Prostate gland (tissue), 2 donors: Measurements from ENCODE around the gene BCL7C. TPM values are rescaled to one million over a fixed set of nuclear protein-coding genes. Genes with fewer than 3 reads are reported as not detected.
"Not testable (repeated sequence)": the region's sequence is repeated elsewhere in the genome, so short reads cannot be mapped to it uniquely, and the experiment has no call there.

Experiments used
- DNase-seq: peaks from one replicate; pipeline ENCODE4 v3.0.0-alpha.2; 2019; ENCODE audit warnings: low spot score
- H3K27ac ChIP-seq, 2 donors: fragments of 200-600 bp; sonication (generic); 2 replicates each; pipeline ENCODE4 v1.5.1; 2017 to 2019
- H3K27me3 ChIP-seq: fragments of 200-600 bp; sonication (generic); replicated peaks from 2 replicates; pipeline ENCODE4 v1.5.1; 2019; ENCODE audit not compliant: insufficient read depth
- H3K36me3 ChIP-seq, 2 donors: fragments of 200-600 bp; sonication (generic); 1 replicate in 1 of 2; 2 replicates in 1 of 2; pipeline versions ENCODE4 v1.5.1 to v1.8.1; 2017 to 2019
- H3K4me1 ChIP-seq: fragments of 200-600 bp; sonication (generic); replicated peaks from 2 replicates; pipeline ENCODE4 v1.5.1; 2019
- H3K4me3 ChIP-seq, 2 donors: fragments of 200-600 bp; sonication (generic); 2 replicates each; pipeline ENCODE4 v1.5.1; 2017 to 2019
- H3K9me3 ChIP-seq: fragments of 200-600 bp; sonication (generic); 2 replicates; pipeline ENCODE4 v1.5.1; 2017
- POLR2A ChIP-seq: fragments of 450-650 bp; IDR thresholded peaks from one replicate; pipeline ENCODE4 v1.6.1; 2016; ENCODE audit warnings: antibody characterized with exemption, mild to moderate bottlenecking
- POLR2AphosphoS5 ChIP-seq: sonication (generic); formaldehyde crosslinking; IDR thresholded peaks from one replicate; pipeline ENCODE4 v1.6.1; 2017; ENCODE audit warnings: antibody characterized with exemption
- WGBS: methylation state at CpG from one replicate; pipeline ENCODE4 v1.1.5; 2018; 5-methylcytosine and 5-hydroxymethylcytosine counted together
- intact Hi-C: fragments of 100-400 bp; cut with DNase I; formaldehyde crosslinking; loops from one replicate; pipeline ENCODE4 v1.14.2; 2022
- total RNA-seq, 2 donors: library from RNA; depleted of rRNA; stranded (reverse); fragments of >200 nt; gene quantifications; one replicate each; pipeline ENCODE4 v1.1.0, GENCODE V29; 2016
- TF ChIP-seq, protein P1 (sequence below), 4 experiments: fragments of 200-600 bp in 2 of 4; fragments of 450-650 bp in 2 of 4; sonication (generic) in 2 of 4; IDR thresholded peaks; 1 replicate in 3 of 4; 2 replicates in 1 of 4; pipeline ENCODE4 v1.5.1; 2016 to 2019; ENCODE audit warnings: antibody characterized with exemption in 4 of 4, mild to moderate bottlenecking in 2 of 4, moderate library complexity in 2 of 4

The BCL7C gene
- total RNA-seq, result 10 to 100 TPM; 54.2 to 54.8 TPM

DNA sequence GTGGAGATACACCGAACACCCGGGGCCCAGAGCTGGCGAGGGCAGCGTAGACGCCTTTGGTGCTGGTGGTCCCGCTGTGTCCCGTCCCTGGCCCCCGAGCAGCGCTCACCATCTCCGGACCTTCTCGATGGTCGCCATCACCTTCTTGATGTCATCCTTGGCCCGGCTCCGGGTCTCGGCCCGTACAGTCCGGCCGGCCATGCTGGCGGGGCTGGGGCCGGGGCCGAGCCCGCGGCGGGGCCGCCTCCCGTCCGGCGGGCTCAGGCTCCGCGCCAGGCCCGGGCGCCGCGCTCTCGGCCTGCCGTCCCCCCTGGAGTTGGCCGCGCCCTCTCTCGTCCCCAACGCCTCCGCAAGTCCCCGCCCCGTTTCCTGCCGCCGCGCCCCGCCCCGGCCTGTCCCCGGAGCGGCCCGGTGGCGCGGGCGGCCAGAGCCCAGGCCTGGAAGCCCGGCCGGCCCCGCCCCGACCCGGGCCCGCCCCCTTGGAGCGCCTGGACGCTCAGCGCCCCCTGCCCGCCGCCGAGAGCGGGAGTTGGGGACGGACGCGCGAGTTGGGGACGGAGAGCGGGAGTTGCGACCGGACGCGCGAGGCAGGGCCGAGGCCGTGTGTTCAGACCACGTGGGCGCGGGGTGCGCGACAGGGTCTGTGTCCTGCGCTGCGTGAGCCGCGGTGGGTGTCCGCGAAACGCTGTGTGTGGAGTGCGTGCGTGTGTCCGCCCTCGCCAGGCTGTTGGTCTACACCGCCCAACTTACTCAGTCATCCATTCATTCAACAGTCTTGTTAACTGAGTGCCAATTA, at the start of gene BCL7C:
Gene BCL7C, minus strand, starts transcription at position 334 of the 796 bp plus-strand sequence. Its CDS starts 133 bp downstream, at position 201.
- H3K27me3 ChIP-seq, result no peaks in the 10 kb centered on the region
- peak; percentile 89 for DNase-seq
- peaks cover 15% of the 10 kb centered on the region for H3K4me1 ChIP-seq
- peak within 1 kb of the TSS; percentile 73 to 84 for H3K4me3 ChIP-seq
- intact Hi-C loops, result no loop called here
- no peaks in the 10 kb centered on the region for H3K9me3 ChIP-seq
- WGBS, result 1% methylated on average over 58 of the region's 97 CpGs
- TF ChIP-seq POLR2A, result peak; percentile 36
- peak; percentile 22 for TF ChIP-seq POLR2AphosphoS5
- TF ChIP-seq, protein P1, sequence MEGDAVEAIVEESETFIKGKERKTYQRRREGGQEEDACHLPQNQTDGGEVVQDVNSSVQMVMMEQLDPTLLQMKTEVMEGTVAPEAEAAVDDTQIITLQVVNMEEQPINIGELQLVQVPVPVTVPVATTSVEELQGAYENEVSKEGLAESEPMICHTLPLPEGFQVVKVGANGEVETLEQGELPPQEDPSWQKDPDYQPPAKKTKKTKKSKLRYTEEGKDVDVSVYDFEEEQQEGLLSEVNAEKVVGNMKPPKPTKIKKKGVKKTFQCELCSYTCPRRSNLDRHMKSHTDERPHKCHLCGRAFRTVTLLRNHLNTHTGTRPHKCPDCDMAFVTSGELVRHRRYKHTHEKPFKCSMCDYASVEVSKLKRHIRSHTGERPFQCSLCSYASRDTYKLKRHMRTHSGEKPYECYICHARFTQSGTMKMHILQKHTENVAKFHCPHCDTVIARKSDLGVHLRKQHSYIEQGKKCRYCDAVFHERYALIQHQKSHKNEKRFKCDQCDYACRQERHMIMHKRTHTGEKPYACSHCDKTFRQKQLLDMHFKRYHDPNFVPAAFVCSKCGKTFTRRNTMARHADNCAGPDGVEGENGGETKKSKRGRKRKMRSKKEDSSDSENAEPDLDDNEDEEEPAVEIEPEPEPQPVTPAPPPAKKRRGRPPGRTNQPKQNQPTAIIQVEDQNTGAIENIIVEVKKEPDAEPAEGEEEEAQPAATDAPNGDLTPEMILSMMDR (IDR thresholded peaks at IDR 0.05), result peak in 3 of 4 experiments; percentile 37 to 73 (median 64)
- peak within 1 kb of the TSS; percentile 99 to 100 for H3K27ac ChIP-seq
- no peaks in the 10 kb centered on the region for H3K36me3 ChIP-seq

DNA sequence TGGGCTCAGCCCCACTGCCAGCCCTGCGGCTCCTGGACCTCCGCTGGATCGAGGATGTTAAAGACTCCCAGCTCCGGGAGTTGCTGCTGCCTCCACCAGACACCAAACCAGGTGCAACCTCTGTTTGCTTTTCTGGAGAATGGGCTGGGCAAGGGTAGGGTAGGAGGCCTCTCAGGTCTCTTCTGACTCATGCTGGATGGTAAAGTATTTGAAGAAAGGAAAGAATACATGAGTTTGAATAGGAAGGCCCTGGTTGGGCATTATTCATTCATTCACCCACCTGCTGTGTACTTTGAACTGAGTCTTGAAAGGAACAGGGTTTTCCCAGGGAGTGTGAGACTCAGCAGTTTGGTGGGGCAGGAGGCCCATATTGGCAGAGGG, 48.5 kb upstream of the BCL7C start:
- H3K4me1 ChIP-seq, result no peaks in the 10 kb centered on the region
- no peak for DNase-seq
- TF ChIP-seq, protein P1 (IDR thresholded peaks at IDR 0.05), result no peak
- no peak for TF ChIP-seq POLR2A
- no peak for TF ChIP-seq POLR2AphosphoS5
- WGBS, result 75% methylated on average over 4 of the region's 4 CpGs
- H3K27me3 ChIP-seq, result no peaks in the 10 kb centered on the region
- no peaks in the 10 kb centered on the region for H3K36me3 ChIP-seq
- intact Hi-C loops, result no loop called here
- H3K27ac ChIP-seq, result no peak overlapping the region
- H3K9me3 ChIP-seq, result no peaks in the 10 kb centered on the region
- no peak overlapping the region for H3K4me3 ChIP-seq

DNA sequence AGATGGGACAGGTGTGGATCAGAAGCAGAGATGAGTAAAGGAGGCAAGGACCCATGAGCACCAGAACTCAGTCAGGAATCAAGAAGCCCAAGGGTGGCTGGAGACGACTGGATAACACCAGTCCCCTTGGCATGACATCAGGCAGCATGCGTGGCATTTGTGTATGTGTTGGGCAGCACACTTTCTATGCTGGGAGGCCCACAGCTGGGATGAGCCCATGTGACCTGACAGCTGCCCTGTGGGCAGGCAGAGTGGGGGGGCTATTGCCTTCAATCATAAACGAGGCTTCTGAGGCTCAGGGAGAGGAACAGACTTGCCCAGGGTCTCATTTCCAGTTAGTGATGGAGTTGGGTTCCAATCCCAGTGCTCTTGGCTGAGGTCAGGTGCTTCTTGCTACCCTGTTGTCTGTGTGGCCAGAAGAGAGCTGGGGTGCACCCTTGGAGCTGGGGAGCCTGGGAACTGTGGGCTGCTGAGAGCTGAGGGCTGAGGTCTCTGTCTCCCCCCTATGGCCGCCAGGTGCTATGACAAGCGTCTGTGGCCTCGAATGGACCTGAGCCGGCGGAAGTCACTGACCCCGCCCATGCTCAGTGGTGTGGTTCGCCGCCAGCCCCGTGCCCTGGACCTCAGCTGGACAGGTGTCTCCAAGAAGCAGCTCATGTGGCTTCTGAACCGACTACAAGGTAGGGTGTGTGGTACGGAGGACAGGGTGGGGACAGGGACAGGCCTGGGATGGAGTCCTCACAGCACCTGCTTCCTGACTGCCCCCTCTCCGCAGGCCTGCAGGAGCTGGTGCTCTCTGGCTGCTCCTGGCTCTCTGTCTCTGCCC, 47.9 kb upstream of the BCL7C start:
- WGBS, result 21% methylated on average over 15 of the region's 15 CpGs
- TF ChIP-seq POLR2AphosphoS5 (peak; percentile 7), POLR2A (no peak)
- TF ChIP-seq, protein P1 (IDR thresholded peaks at IDR 0.05), result peak; percentile 33 to 85 (median 68)
- H3K36me3 ChIP-seq, result no peaks in the 10 kb centered on the region
- intact Hi-C loops, result no loop called here
- DNase-seq, result peak; percentile 61
- H3K9me3 ChIP-seq, result no peaks in the 10 kb centered on the region
- no peaks in the 10 kb centered on the region for H3K4me1 ChIP-seq
- no peaks in the 10 kb centered on the region for H3K27me3 ChIP-seq
- H3K27ac ChIP-seq, result no peak overlapping the region
- H3K4me3 ChIP-seq, result no peak overlapping the region

DNA sequence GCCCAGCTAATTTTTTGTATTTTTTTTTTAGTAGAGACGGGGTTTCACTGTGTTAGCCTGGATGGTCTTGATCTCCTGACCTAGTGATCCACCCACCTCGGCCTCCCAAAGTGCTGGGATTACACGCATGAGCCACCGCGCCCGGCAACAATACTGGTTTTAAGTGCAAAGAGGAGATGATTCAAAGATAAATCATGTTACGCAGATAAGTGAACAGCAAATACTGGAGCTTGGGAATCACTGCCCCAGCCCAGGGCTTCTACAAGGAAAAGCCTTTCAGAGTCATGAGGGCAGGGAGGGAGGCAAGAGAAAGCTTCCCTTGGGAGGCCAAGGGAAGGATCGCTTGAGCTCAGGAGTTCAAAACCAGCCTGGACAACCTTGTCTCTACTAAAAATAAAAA, 45.7 kb upstream of the BCL7C start:
- H3K27me3 ChIP-seq, intact Hi-C loops, DNase-seq, H3K36me3 ChIP-seq, H3K9me3 ChIP-seq, H3K27ac ChIP-seq, H3K4me3 ChIP-seq, H3K4me1 ChIP-seq: not testable (repeated sequence)
- 91% methylated on average over 8 of the region's 8 CpGs for WGBS

DNA sequence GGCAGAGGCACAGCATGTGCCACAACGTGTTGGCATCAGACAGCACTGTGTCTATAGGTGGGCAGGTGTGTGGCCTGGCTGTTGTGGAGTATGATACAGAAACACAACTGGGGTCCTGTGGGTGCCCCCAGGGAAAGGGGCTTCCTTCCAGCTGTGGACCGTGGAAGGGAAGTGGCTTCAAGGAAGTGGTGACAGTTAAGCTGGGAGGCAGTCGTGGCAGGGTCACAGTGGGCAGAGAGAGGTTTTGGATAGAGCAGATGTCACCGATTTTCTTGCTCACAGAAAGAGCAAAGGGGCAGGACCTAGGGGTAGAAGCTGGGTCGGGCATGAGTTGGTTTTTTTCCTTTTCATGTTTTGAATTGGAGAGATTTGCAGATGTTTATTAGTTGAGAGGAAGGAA, 43.8 kb upstream of the BCL7C start:
- no peak for DNase-seq
- H3K4me3 ChIP-seq, result no peak overlapping the region
- no peaks in the 10 kb centered on the region for H3K27me3 ChIP-seq
- no peaks in the 10 kb centered on the region for H3K9me3 ChIP-seq
- TF ChIP-seq POLR2A (no peak), POLR2AphosphoS5 (no peak)
- TF ChIP-seq, protein P1 (IDR thresholded peaks at IDR 0.05), result no peak
- 67% methylated on average over 5 of the region's 5 CpGs for WGBS
- H3K36me3 ChIP-seq, result no peaks in the 10 kb centered on the region
- intact Hi-C loops, result no loop called here
- no peaks in the 10 kb centered on the region for H3K4me1 ChIP-seq
- H3K27ac ChIP-seq, result no peak overlapping the region
